SK-N-SH (cell line): ENCODE results near the gene HIPK3. TPM values are rescaled to one million over a fixed set of nuclear protein-coding genes. Genes with fewer than 3 reads are reported as not detected.
A peak's percentile ranks its signal among the peaks of the same experiment; 100 is the strongest.

Source experiments
- CTCF ChIA-PET: fragments of 300-600, 350-600 bp; formaldehyde crosslinking; extraction: SDS; loops from one replicate; lab custom pipeline; 2021; lab: Yijun Ruan, JAX
- POLR2A ChIA-PET: fragments of 350-600 bp; sonication (Branson Sonifier 250); formaldehyde crosslinking; extraction: SDS; loops from one replicate; lab custom pipeline; 2020; ENCODE audit warnings: antibody characterized with exemption, inconsistent platforms; lab: Yijun Ruan, JAX
- DNase-seq: peaks from one replicate; pipeline ENCODE4 v3.0.0; 2012
- H2AFZ ChIP-seq: fragments of 200-600 bp; sonication (generic); 2 replicates; pipeline ENCODE4 v1.8.1; 2016; ENCODE audit warnings: antibody characterized with exemption, mild to moderate bottlenecking, low read depth
- H3F3A ChIP-seq: fragments of 200-600 bp; sonication (generic); replicated peaks from 2 replicates; pipeline ENCODE3; 2016; ENCODE audit warnings: antibody characterized with exemption, mild to moderate bottlenecking; ENCODE audit not compliant: insufficient read depth
- H3K27ac ChIP-seq, 2 experiments: fragments of 200-500 bp in 1 of 2; fragments of 200-600 bp in 1 of 2; sonication (Bioruptor generic) in 1 of 2; sonication (generic), shearing (Covaris generic) in 1 of 2; 2 replicates each; pipeline versions ENCODE4 v1.5.1 to v1.6.1; 2014 to 2016; ENCODE audit warnings: low read depth in 2 of 2, inconsistent platforms in 1 of 2, low read length in 1 of 2, mild to moderate bottlenecking in 1 of 2, mixed read lengths in 1 of 2
- H3K27me3 ChIP-seq: fragments of 200-600 bp; sonication (generic), shearing (Covaris generic); 2 replicates; pipeline ENCODE4 v1.6.1; 2016; ENCODE audit warnings: mixed run types; ENCODE audit not compliant: insufficient read depth
- H3K36me3 ChIP-seq, 2 experiments: fragments of 200-500 bp in 1 of 2; fragments of 200-600 bp in 1 of 2; sonication (Bioruptor generic) in 1 of 2; sonication (generic) in 1 of 2; replicated peaks in 1 of 2; 2 replicates each; pipeline versions ENCODE3 to v1.5.1; 2014 to 2016; ENCODE audit warnings: low read length in 1 of 2, mild to moderate bottlenecking in 1 of 2; ENCODE audit not compliant: insufficient read depth in 2 of 2, control insufficient read depth in 1 of 2
- H3K4me1 ChIP-seq, 2 experiments: fragments of 200-500 bp in 1 of 2; fragments of 200-600 bp in 1 of 2; sonication (Bioruptor generic) in 1 of 2; sonication (generic), shearing (Covaris generic) in 1 of 2; 2 replicates each; pipeline versions ENCODE4 v1.5.1 to v1.6.1; 2014 to 2016; ENCODE audit warnings: low read depth in 1 of 2, low read length in 1 of 2, mixed run types in 1 of 2; ENCODE audit not compliant: insufficient read depth in 2 of 2, control insufficient read depth in 1 of 2
- H3K4me2 ChIP-seq: fragments of 200-600 bp; sonication (generic), shearing (Covaris generic); 2 replicates; pipeline ENCODE4 v1.6.1; 2017; ENCODE audit warnings: mixed run types
- H3K4me3 ChIP-seq, 2 experiments: fragments of 200-500 bp in 1 of 2; fragments of 200-600 bp in 1 of 2; sonication (Bioruptor generic) in 1 of 2; sonication (generic), shearing (Covaris generic) in 1 of 2; 2 replicates each; pipeline versions ENCODE4 v1.5.1 to v1.8.1; 2014 to 2016; ENCODE audit warnings: low read depth in 2 of 2, inconsistent platforms in 1 of 2, low read length in 1 of 2, mild to moderate bottlenecking in 1 of 2, mixed read lengths in 1 of 2, moderate library complexity in 1 of 2
- H3K79me2 ChIP-seq: fragments of 200-600 bp; sonication (generic); 2 replicates; pipeline ENCODE4 v1.8.1; 2017; ENCODE audit warnings: mild to moderate bottlenecking; ENCODE audit not compliant: insufficient read depth
- H3K9ac ChIP-seq: fragments of 200-600 bp; sonication (generic); 2 replicates; pipeline ENCODE4 v1.6.1; 2017; ENCODE audit warnings: mixed run types
- H3K9me2 ChIP-seq: fragments of 200-600 bp; sonication (generic); 2 replicates; pipeline ENCODE4 v1.6.1; 2017; ENCODE audit warnings: mixed run types
- H3K9me3 ChIP-seq: fragments of 200-600 bp; sonication (generic); 2 replicates; pipeline ENCODE4 v1.6.1; 2017; ENCODE audit warnings: mixed run types, mild to moderate bottlenecking, moderate library complexity
- H4K20me1 ChIP-seq: fragments of 200-600 bp; sonication (generic); 2 replicates; pipeline ENCODE4 v1.6.1; 2017; ENCODE audit warnings: mild to moderate bottlenecking, mixed run types; ENCODE audit not compliant: insufficient read depth
- CHD2 ChIP-seq: fragments of 150-350 bp; IDR thresholded peaks from 2 replicates; pipeline ENCODE4 v1.6.1; 2018; ENCODE audit warnings: low read length; ENCODE audit not compliant: partially characterized antibody
- EP300 ChIP-seq, 2 experiments: IDR thresholded peaks; 2 replicates each; pipeline versions ENCODE4 v1.4.0 to v1.6.1; 2012; ENCODE audit warnings: borderline replicate concordance in 1 of 2, low read depth in 1 of 2, low read length in 1 of 2
- EZH2phosphoT487 ChIP-seq: fragments of 200-600 bp; sonication (generic); IDR thresholded peaks from 2 replicates; pipeline ENCODE4 v1.6.1; 2017; ENCODE audit warnings: low read depth, mixed run types, mild to moderate bottlenecking, antibody characterized with exemption, moderate library complexity, borderline replicate concordance
- FOSL2 ChIP-seq: IDR thresholded peaks from 2 replicates; pipeline ENCODE4 v1.4.0; 2012; ENCODE audit warnings: low read depth, mild to moderate bottlenecking, moderate library complexity, borderline replicate concordance
- FOXJ3 ChIP-seq: sonication (generic); formaldehyde crosslinking; IDR thresholded peaks from 2 replicates; pipeline ENCODE4 v1.5.1; 2020; ENCODE audit warnings: mild to moderate bottlenecking, missing genetic modification reagents
- FOXM1 ChIP-seq: IDR thresholded peaks from 2 replicates; pipeline ENCODE4 v1.4.0; 2012; ENCODE audit warnings: low read depth, mild to moderate bottlenecking
- GABPA ChIP-seq: IDR thresholded peaks from 2 replicates; pipeline ENCODE4 v1.4.0; 2012; ENCODE audit warnings: low read depth, mild to moderate bottlenecking
- MEF2A ChIP-seq: IDR thresholded peaks from 2 replicates; pipeline ENCODE4 v1.4.0; 2012; ENCODE audit warnings: low read depth, borderline replicate concordance
- MXI1 ChIP-seq: IDR thresholded peaks from 2 replicates; pipeline ENCODE4 v1.6.1; 2012; ENCODE audit warnings: mild to moderate bottlenecking, low read depth, low read length, improper control_type of control experiment
- NFIC ChIP-seq: IDR thresholded peaks from 2 replicates; pipeline ENCODE4 v1.4.0; 2012; ENCODE audit warnings: borderline replicate concordance
- NRF1 ChIP-seq: IDR thresholded peaks from 2 replicates; pipeline ENCODE4 v1.6.1; 2012; ENCODE audit warnings: low read depth, mild to moderate bottlenecking, low read length
- POLR2AphosphoS5 ChIP-seq: IDR thresholded peaks from 2 replicates; pipeline ENCODE4 v1.6.1; 2012; ENCODE audit warnings: low read depth, low read length
- RFX5 ChIP-seq: IDR thresholded peaks from 2 replicates; pipeline ENCODE4 v1.6.1; 2012; ENCODE audit warnings: mild to moderate bottlenecking, improper control_type of control experiment, low read length
- RXRA ChIP-seq: IDR thresholded peaks from 2 replicates; pipeline ENCODE4 v1.4.0; 2012; ENCODE audit warnings: low read depth, mild to moderate bottlenecking, borderline replicate concordance
- SIN3A ChIP-seq: IDR thresholded peaks from 2 replicates; pipeline ENCODE4 v1.6.1; 2012; ENCODE audit warnings: low read depth, mild to moderate bottlenecking, low read length, moderate library complexity, borderline replicate concordance
- TAF1 ChIP-seq: IDR thresholded peaks from 2 replicates; pipeline ENCODE4 v1.6.1; 2012; ENCODE audit warnings: low read depth, mild to moderate bottlenecking, low read length, moderate library complexity, borderline replicate concordance
- TEAD4 ChIP-seq: IDR thresholded peaks from 2 replicates; pipeline ENCODE4 v1.4.0; 2012; ENCODE audit warnings: mild to moderate bottlenecking, borderline replicate concordance; ENCODE audit not compliant: insufficient read depth
- WGBS: methylation state at CpG from one replicate; pipeline ENCODE4 v1.1.6; 2017; ENCODE audit warnings: low lambda C conversion rate; 5-methylcytosine and 5-hydroxymethylcytosine counted together
- polyA plus RNA-seq, 3 experiments: library from polyadenylated mRNA; depleted of rRNA; stranded (reverse); fragments of >200 nt; gene quantifications; 2 replicates each; pipeline ENCODE4 v1.2.3, GENCODE V29; 2012
- TF ChIP-seq, protein P1 (sequence below): fragments of 200-600 bp; sonication (generic); IDR thresholded peaks from 2 replicates; pipeline ENCODE4 v1.6.1; 2017; ENCODE audit warnings: antibody characterized with exemption, mild to moderate bottlenecking, moderate library complexity
- TF ChIP-seq, protein P2 (sequence below): IDR thresholded peaks from 2 replicates; pipeline ENCODE4; 2012
- TF ChIP-seq, protein P3 (sequence below): IDR thresholded peaks from 2 replicates; pipeline ENCODE4 v1.6.1; 2012; ENCODE audit warnings: mild to moderate bottlenecking, low read depth, low read length, moderate library complexity
- TF ChIP-seq, protein P4 (sequence below): fragments of 150-350 bp; IDR thresholded peaks from 2 replicates; pipeline ENCODE4 v1.6.1; 2016; ENCODE audit warnings: mild to moderate bottlenecking, low read depth, low read length
- TF ChIP-seq, protein P5 (sequence below): fragments of 150-350 bp; IDR thresholded peaks from 2 replicates; pipeline ENCODE4 v1.6.1; 2017; ENCODE audit warnings: antibody characterized with exemption, low read length, low read depth, borderline replicate concordance
- TF ChIP-seq, protein P6 (sequence below): IDR thresholded peaks from 2 replicates; pipeline ENCODE4 v1.4.0; 2012; ENCODE audit warnings: low read depth

The HIPK3 gene
- polyA plus RNA-seq (2012; rRNA removed), result 5.2 and 7.0 TPM in 2 replicates
- 6.8 TPM in 2 replicates for polyA plus RNA-seq (2012; cell fraction: cytosol; rRNA removed)
- 8.2 and 13.7 TPM in 2 replicates for polyA plus RNA-seq (2012; cell fraction: nucleus; rRNA removed)

DNA sequence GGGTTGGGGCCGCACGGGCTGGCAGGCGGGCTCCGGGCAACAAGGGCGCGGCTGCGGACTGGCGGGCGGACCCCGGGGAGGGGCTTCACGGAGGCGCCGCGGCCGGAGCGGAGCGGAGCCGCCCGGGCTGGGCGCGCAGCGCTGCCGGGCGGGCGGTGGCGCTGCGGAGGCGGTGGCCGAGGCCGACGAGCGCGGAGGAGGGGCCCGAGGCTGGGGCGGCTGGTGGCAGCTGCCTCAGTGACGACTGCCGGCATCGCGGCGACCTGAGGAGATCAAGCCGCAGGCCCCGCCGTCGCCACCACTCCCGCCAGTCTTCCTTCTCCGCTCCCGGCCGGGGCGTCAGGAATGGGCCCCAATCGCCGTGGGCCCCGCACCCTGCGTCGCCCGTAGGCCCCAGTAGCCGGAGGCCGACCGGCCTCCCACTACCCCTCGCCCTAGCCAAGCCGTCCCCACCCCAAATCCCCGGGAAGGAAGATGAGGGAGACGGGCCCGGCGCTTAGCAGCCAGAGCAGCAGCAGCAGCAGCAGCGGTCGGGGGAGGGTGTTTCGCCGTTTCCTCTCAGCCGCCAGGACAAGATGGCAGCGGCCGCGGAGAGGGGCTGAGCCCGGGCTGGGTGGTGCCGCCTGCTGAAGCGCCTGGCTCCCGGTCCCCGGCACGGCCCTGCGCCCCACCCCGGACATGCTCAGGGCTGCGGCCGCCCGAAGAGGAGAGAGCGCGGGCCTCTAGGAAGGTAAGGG is at the start of gene HIPK3:
HIPK3 (plus strand) TSS at position 222 of the 737 bp plus-strand sequence.
- peak within 1 kb of the TSS; percentile 97 for H3K27ac ChIP-seq
- peak within 1 kb of the TSS; percentile 66 to 86 for H3K4me3 ChIP-seq
- peaks cover 44% of the 10 kb centered on the region for H3K79me2 ChIP-seq
- 1% methylated on average over 18 of the region's 85 CpGs for WGBS
- ChIA-PET POLR2A (no interaction called here), CTCF (interaction anchor here (0.5 to 1.6 kb wide), 3 partner anchors 11 to 71 kb away, joined by 3 to 5 read pairs (median 4); no protein-coding TSS in a partner anchor)
- H3K4me2 ChIP-seq, result peak within 1 kb of the TSS; percentile 92
- H3F3A ChIP-seq, result peaks cover 36% of the 10 kb centered on the region
- H3K4me1 ChIP-seq, result peaks cover 12 to 33% of the 10 kb centered on the region in 2 experiments; a peak in 2 of 4 replicates
- H3K36me3 ChIP-seq, result no peaks in the 10 kb centered on the region
- peaks cover 38% of the 10 kb centered on the region for H4K20me1 ChIP-seq
- H2AFZ ChIP-seq, result peak within 1 kb of the TSS; percentile 95
- no peaks in the 10 kb centered on the region for H3K27me3 ChIP-seq
- H3K9me2 ChIP-seq, result no peaks in the 10 kb centered on the region
- no peaks in the 10 kb centered on the region for H3K9me3 ChIP-seq
- H3K9ac ChIP-seq, result peak within 1 kb of the TSS; percentile 100
- peak; percentile 96 for DNase-seq
- TF ChIP-seq TAF1, result peak; percentile 55; the same call in 1 of the 2 replicates
- TF ChIP-seq, protein P1, sequence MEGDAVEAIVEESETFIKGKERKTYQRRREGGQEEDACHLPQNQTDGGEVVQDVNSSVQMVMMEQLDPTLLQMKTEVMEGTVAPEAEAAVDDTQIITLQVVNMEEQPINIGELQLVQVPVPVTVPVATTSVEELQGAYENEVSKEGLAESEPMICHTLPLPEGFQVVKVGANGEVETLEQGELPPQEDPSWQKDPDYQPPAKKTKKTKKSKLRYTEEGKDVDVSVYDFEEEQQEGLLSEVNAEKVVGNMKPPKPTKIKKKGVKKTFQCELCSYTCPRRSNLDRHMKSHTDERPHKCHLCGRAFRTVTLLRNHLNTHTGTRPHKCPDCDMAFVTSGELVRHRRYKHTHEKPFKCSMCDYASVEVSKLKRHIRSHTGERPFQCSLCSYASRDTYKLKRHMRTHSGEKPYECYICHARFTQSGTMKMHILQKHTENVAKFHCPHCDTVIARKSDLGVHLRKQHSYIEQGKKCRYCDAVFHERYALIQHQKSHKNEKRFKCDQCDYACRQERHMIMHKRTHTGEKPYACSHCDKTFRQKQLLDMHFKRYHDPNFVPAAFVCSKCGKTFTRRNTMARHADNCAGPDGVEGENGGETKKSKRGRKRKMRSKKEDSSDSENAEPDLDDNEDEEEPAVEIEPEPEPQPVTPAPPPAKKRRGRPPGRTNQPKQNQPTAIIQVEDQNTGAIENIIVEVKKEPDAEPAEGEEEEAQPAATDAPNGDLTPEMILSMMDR, result no peak
- TF ChIP-seq FOXM1, result no peak
- no peak; the same call in 1 of the 2 replicates for TF ChIP-seq GABPA
- TF ChIP-seq, protein P2, sequence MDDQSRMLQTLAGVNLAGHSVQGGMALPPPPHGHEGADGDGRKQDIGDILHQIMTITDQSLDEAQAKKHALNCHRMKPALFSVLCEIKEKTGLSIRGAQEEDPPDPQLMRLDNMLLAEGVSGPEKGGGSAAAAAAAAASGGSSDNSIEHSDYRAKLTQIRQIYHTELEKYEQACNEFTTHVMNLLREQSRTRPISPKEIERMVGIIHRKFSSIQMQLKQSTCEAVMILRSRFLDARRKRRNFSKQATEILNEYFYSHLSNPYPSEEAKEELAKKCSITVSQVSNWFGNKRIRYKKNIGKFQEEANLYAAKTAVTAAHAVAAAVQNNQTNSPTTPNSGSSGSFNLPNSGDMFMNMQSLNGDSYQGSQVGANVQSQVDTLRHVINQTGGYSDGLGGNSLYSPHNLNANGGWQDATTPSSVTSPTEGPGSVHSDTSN, result no peak
- no peak for TF ChIP-seq RFX5
- TF ChIP-seq EP300 (IDR thresholded peaks at IDR 0.05; ENCODE audit: borderline replicate concordance in 1 of 2, low read depth in 1 of 2, low read length in 1 of 2), result no peak
- TF ChIP-seq CHD2, result no peak
- no peak for TF ChIP-seq FOXJ3
- TF ChIP-seq, protein P3, sequence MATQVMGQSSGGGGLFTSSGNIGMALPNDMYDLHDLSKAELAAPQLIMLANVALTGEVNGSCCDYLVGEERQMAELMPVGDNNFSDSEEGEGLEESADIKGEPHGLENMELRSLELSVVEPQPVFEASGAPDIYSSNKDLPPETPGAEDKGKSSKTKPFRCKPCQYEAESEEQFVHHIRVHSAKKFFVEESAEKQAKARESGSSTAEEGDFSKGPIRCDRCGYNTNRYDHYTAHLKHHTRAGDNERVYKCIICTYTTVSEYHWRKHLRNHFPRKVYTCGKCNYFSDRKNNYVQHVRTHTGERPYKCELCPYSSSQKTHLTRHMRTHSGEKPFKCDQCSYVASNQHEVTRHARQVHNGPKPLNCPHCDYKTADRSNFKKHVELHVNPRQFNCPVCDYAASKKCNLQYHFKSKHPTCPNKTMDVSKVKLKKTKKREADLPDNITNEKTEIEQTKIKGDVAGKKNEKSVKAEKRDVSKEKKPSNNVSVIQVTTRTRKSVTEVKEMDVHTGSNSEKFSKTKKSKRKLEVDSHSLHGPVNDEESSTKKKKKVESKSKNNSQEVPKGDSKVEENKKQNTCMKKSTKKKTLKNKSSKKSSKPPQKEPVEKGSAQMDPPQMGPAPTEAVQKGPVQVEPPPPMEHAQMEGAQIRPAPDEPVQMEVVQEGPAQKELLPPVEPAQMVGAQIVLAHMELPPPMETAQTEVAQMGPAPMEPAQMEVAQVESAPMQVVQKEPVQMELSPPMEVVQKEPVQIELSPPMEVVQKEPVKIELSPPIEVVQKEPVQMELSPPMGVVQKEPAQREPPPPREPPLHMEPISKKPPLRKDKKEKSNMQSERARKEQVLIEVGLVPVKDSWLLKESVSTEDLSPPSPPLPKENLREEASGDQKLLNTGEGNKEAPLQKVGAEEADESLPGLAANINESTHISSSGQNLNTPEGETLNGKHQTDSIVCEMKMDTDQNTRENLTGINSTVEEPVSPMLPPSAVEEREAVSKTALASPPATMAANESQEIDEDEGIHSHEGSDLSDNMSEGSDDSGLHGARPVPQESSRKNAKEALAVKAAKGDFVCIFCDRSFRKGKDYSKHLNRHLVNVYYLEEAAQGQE, result no peak
- TF ChIP-seq TEAD4, result peak; percentile 8; the same call in 1 of the 2 replicates
- no peak for TF ChIP-seq FOSL2
- TF ChIP-seq POLR2AphosphoS5, result peak; percentile 10
- TF ChIP-seq MEF2A, result no peak
- TF ChIP-seq RXRA, result no peak
- TF ChIP-seq, protein P4, sequence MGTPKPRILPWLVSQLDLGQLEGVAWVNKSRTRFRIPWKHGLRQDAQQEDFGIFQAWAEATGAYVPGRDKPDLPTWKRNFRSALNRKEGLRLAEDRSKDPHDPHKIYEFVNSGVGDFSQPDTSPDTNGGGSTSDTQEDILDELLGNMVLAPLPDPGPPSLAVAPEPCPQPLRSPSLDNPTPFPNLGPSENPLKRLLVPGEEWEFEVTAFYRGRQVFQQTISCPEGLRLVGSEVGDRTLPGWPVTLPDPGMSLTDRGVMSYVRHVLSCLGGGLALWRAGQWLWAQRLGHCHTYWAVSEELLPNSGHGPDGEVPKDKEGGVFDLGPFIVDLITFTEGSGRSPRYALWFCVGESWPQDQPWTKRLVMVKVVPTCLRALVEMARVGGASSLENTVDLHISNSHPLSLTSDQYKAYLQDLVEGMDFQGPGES, result no peak
- TF ChIP-seq NFIC, result no peak
- TF ChIP-seq, protein P5, sequence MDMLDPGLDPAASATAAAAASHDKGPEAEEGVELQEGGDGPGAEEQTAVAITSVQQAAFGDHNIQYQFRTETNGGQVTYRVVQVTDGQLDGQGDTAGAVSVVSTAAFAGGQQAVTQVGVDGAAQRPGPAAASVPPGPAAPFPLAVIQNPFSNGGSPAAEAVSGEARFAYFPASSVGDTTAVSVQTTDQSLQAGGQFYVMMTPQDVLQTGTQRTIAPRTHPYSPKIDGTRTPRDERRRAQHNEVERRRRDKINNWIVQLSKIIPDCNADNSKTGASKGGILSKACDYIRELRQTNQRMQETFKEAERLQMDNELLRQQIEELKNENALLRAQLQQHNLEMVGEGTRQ, result no peak
- TF ChIP-seq EZH2phosphoT487, result no peak
- 0 out of 2 replicates have a peak, but pooled peaks have one; percentile 25 for TF ChIP-seq NRF1
- TF ChIP-seq, protein P6, sequence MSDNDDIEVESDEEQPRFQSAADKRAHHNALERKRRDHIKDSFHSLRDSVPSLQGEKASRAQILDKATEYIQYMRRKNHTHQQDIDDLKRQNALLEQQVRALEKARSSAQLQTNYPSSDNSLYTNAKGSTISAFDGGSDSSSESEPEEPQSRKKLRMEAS, result no peak; the same call in 1 of the 2 replicates
- no peak; the same call in 1 of the 2 replicates for TF ChIP-seq MXI1
- no peak for TF ChIP-seq SIN3A
